Tongue (tissue), 2 donors: ENCODE data around the gene MMP11. TPM values are rescaled to one million over a fixed set of nuclear protein-coding genes. Genes with fewer than 3 reads are reported as not detected.
"Not testable (repeated sequence)": the region's sequence is repeated elsewhere in the genome, so short reads cannot be mapped to it uniquely, and the experiment has no call there.

Source experiments
- DNase-seq: peaks from one replicate; pipeline ENCODE4 v3.0.0-alpha.2; 2015
- total RNA-seq: library from RNA; depleted of rRNA; stranded (reverse); fragments of >200 nt; gene quantifications from one replicate; pipeline ENCODE4 v1.2.3, GENCODE V29; 2014

MMP11 gene
- total RNA-seq, result 10.8 TPM

GRCh38 chr22:23772649-23773473, at the start of gene MMP11:
MMP11 (plus strand) TSS chr22:23772849; CDS start chr22:23772871, 22 bp downstream.
- DNase-seq, result peak; percentile 75

GRCh38 chr22:23728108-23728507, 44.5 kb upstream of the MMP11 start:
- not testable (repeated sequence) for DNase-seq

- peak; percentile 48 for DNase-seq
Observed at GRCh38 chr22:23737696-23738095, 35.0 kb upstream of the MMP11 start.

GRCh38 chr22:23742505-23743264, 30.0 kb upstream of the MMP11 start:
- no peak for DNase-seq

- DNase-seq, result peak; percentile 90
Observed at GRCh38 chr22:23743303-23743705, 29.3 kb upstream of the MMP11 start.

GRCh38 chr22:23744001-23744400, 28.6 kb upstream of the MMP11 start:
- DNase-seq, result no peak

GRCh38 chr22:23744485-23744884, 28.2 kb upstream of the MMP11 start:
- DNase-seq, result no peak

- DNase-seq, result no peak
Observed at GRCh38 chr22:23745791-23746190, 26.9 kb upstream of the MMP11 start.

GRCh38 chr22:23749841-23750301, 22.8 kb upstream of the MMP11 start:
- peak; percentile 64 for DNase-seq

- no peak for DNase-seq
Observed at GRCh38 chr22:23750367-23750713, 22.3 kb upstream of the MMP11 start.

- DNase-seq, result peak; percentile 94
Observed at GRCh38 chr22:23750714-23751440, 21.8 kb upstream of the MMP11 start, which contains the start of gene ZNF70. ZNF70 (minus strand) TSS chr22:23751112; CDS start chr22:23745140, 5,972 bp downstream.

- peak; percentile 66 for DNase-seq
Observed at GRCh38 chr22:23751441-23751996, 21.1 kb upstream of the MMP11 start.

GRCh38 chr22:23752090-23752691, 20.5 kb upstream of the MMP11 start:
- DNase-seq, result no peak

- DNase-seq, result no peak
Observed at GRCh38 chr22:23752750-23753149, 19.9 kb upstream of the MMP11 start.

- no peak for DNase-seq
Observed at GRCh38 chr22:23753385-23753784, 19.3 kb upstream of the MMP11 start.

- no peak for DNase-seq
Observed at GRCh38 chr22:23754220-23754919, 18.3 kb upstream of the MMP11 start, which contains the start of gene VPREB3. VPREB3 (minus strand) TSS chr22:23754425; CDS start chr22:23754363, 62 bp downstream.

- no peak for DNase-seq
Observed at GRCh38 chr22:23754980-23755636, 17.5 kb upstream of the MMP11 start.

- no peak for DNase-seq
Observed at GRCh38 chr22:23755711-23756110, 16.9 kb upstream of the MMP11 start.

- no peak for DNase-seq
Observed at GRCh38 chr22:23756891-23757290, 15.8 kb upstream of the MMP11 start.

GRCh38 chr22:23759566-23759965, 13.1 kb upstream of the MMP11 start:
- no peak for DNase-seq
